Kidney (tissue), 14 donors: ENCODE measurements around the gene PRR16. TPM values are rescaled to one million over a fixed set of nuclear protein-coding genes. Genes with fewer than 3 reads are reported as not detected.
A peak's percentile ranks its signal among the peaks of the same experiment; 100 is the strongest.

Experiments
- DNase-seq, 5 donors: peaks; one replicate each; pipeline ENCODE4 v3.0.0-alpha.2; 2013 to 2020
- FAIRE-seq: peaks from 2 replicates; lab custom pipeline; 2012; peaks lifted over from hg19 to GRCh38; lab: Jason Lieb, UNC
- H3K27ac ChIP-seq, 2 donors: one replicate each; pipeline ENCODE4 v1.7.0; 2013; ENCODE audit warnings: low read depth in 2 of 2, low read length in 2 of 2, inconsistent platforms in 1 of 2
- H3K27me3 ChIP-seq: one replicate; pipeline ENCODE4 v1.7.1; 2013; ENCODE audit warnings: low read length, inconsistent platforms; ENCODE audit not compliant: control insufficient read depth, insufficient read depth
- H3K36me3 ChIP-seq, 3 donors: one replicate each; pipeline versions ENCODE4 v1.7.0 to v1.7.1; 2013; ENCODE audit warnings: low read length in 3 of 3, control low read depth in 1 of 3, inconsistent platforms in 1 of 3; ENCODE audit not compliant: insufficient read depth in 3 of 3, control insufficient read depth in 2 of 3
- H3K4me1 ChIP-seq, 3 donors: one replicate each; pipeline versions ENCODE4 v1.7.0 to v1.7.1; 2013; ENCODE audit warnings: low read length in 3 of 3, inconsistent platforms in 1 of 3, low read depth in 1 of 3; ENCODE audit not compliant: control insufficient read depth in 2 of 3, insufficient read depth in 2 of 3
- H3K4me3 ChIP-seq, 3 donors: one replicate each; pipeline versions ENCODE4 v1.7.0 to v1.8.1; 2013; ENCODE audit warnings: low read length in 3 of 3, control low read depth in 1 of 3, inconsistent platforms in 1 of 3
- H3K9ac ChIP-seq, 3 donors: one replicate each; pipeline versions ENCODE4 v1.7.0 to v1.7.1; 2013; ENCODE audit warnings: low read length in 3 of 3, control low read depth in 1 of 3, inconsistent platforms in 1 of 3
- H3K9me3 ChIP-seq, 3 donors: one replicate each; pipeline versions ENCODE4 v1.7.0 to v1.7.1; 2013; ENCODE audit warnings: low read length in 3 of 3, control low read depth in 1 of 3, inconsistent platforms in 1 of 3; ENCODE audit not compliant: control insufficient read depth in 2 of 3, insufficient read depth in 1 of 3
- CTCF ChIP-seq: IDR thresholded peaks from 3 replicates; pipeline ENCODE4 v1.5.1; 2012; ENCODE audit warnings: mild to moderate bottlenecking, moderate library complexity, borderline replicate concordance; ENCODE audit not compliant: insufficient read depth; ENCODE audit errors: extremely low read depth
- intact Hi-C: fragments of 100-400 bp; cut with DNase I; formaldehyde crosslinking; loops from one replicate; pipeline ENCODE4 v1.11.1; 2022
- polyA plus RNA-seq: library from polyadenylated mRNA; stranded (reverse); fragments of 350-450 nt; fragmentation: Illumina TruSeq; extraction: RNeasy Lipid Tissue Mini Kit (QIAGEN cat#74804); gene quantifications from one replicate; pipeline ENCODE4 v1.2.3, GENCODE V29; 2014; ENCODE audit warnings: low read depth, low replicate concordance; ENCODE audit not compliant: insufficient read depth
- total RNA-seq: library from RNA; stranded (reverse); fragmentation: NEBNext Ultra II Directional; extraction: Animal tissue kit (Norgen Biotek cat#: 25700); gene quantifications from one replicate; pipeline ENCODE4 v1.2.1, GENCODE V29; 2021
- donor health status: control.
- donor health status: control.
- donor health status: control.
- donor health status: control.
- donor health status: control.
- donor health status: DM: yes; HTN: yes; CAD: no.
- donor health status: Normal renal cell carcinoma (clear cell type).

The PRR16 gene
- total and polyA plus RNA-seq, 2 donors from 2014 or later = 2.4 to 3.6 TPM

GRCh38 chr5:120517607-120518252 lies 53.6 kb downstream of the PRR16 start:
- DNase-seq (peak in 2 of 5 donors; percentile 2 to 9), FAIRE-seq (no peak)
- Histone ChIP-seq H3K27me3 (no peaks in the 10 kb centered on the region), H3K9ac (no peak overlapping the region), H3K36me3 (no peaks in the 10 kb centered on the region), H3K4me1 (no peaks in the 10 kb centered on the region), H3K9me3 (no peaks in the 10 kb centered on the region), H3K4me3 (no peak overlapping the region), H3K27ac (no peak overlapping the region)
- no peak for TF ChIP-seq CTCF
- intact Hi-C loops = no loop called here

GRCh38 chr5:120518581-120518980 lies 54.5 kb downstream of the PRR16 start:
- Histone ChIP-seq H3K9ac (no peak overlapping the region), H3K4me1 (no peaks in the 10 kb centered on the region), H3K27ac (no peak overlapping the region), H3K36me3 (no peaks in the 10 kb centered on the region), H3K9me3 (no peaks in the 10 kb centered on the region), H3K27me3 (no peaks in the 10 kb centered on the region), H3K4me3 (no peak overlapping the region)
- no peak for FAIRE-seq
- no peak for DNase-seq
- no peak for TF ChIP-seq CTCF
- intact Hi-C loops = no loop called here

GRCh38 chr5:120527251-120527650 lies 63.2 kb downstream of the PRR16 start:
- no peak for DNase-seq
- no peak for TF ChIP-seq CTCF
- Histone ChIP-seq H3K4me1 (no peaks in the 10 kb centered on the region), H3K4me3 (no peak overlapping the region), H3K27me3 (no peaks in the 10 kb centered on the region), H3K27ac (no peak overlapping the region), H3K9me3 (no peaks in the 10 kb centered on the region), H3K9ac (no peak overlapping the region), H3K36me3 (no peaks in the 10 kb centered on the region)
- intact Hi-C loops = no loop called here
- no peak for FAIRE-seq

- no peak for TF ChIP-seq CTCF
- no peak overlapping the region for H3K4me3 ChIP-seq
- H3K27ac ChIP-seq = no peak overlapping the region
- H3K36me3 ChIP-seq = no peaks in the 10 kb centered on the region
- intact Hi-C loops = no loop called here
- FAIRE-seq (no peak), DNase-seq (no peak)
- no peak overlapping the region for H3K9ac ChIP-seq
- H3K9me3 ChIP-seq = no peaks in the 10 kb centered on the region
- H3K27me3 ChIP-seq = no peaks in the 10 kb centered on the region
- no peaks in the 10 kb centered on the region for H3K4me1 ChIP-seq
Observed at GRCh38 chr5:120528609-120529008, 64.5 kb downstream of the PRR16 start.
